Naive thymus-derived CD4-positive, alpha-beta T cell (primary cell): Measurements from ENCODE around the gene OSBPL10. TPM values are rescaled to one million over a fixed set of nuclear protein-coding genes. Genes with fewer than 3 reads are reported as not detected.
"Not testable (repeated sequence)": the region's sequence is repeated elsewhere in the genome, so short reads cannot be mapped to it uniquely, and the experiment has no call there.

Experiments
- ATAC-seq: fragments of 150-1000 bp; cut with Tn5 transposase; 2 replicates; pipeline ENCODE4 v1.10.0; 2021; ENCODE audit warnings: mild to moderate bottlenecking, moderate library complexity
- CTCF ChIA-PET: fragments of 350-600 bp; sonication (Branson Sonifier 250); formaldehyde crosslinking; loops from one replicate; lab custom pipeline; 2021; ENCODE audit warnings: antibody characterized with exemption; lab: Charles Lee
- POLR2A ChIA-PET: fragments of 350-600 bp; sonication (Branson Sonifier 250); formaldehyde crosslinking; loops from one replicate; lab custom pipeline; 2021; ENCODE audit warnings: antibody characterized with exemption, inconsistent platforms; lab: Charles Lee
- DNase-seq, 9 donors: peaks; one replicate each; pipeline versions ENCODE4 v3.0.0 to v3.0.0-alpha.2; 2020 to 2022; ENCODE audit warnings: mixed read lengths in 1 of 9
- H3K27ac ChIP-seq: one replicate; pipeline ENCODE4 v1.7.0; 2013; ENCODE audit warnings: mild to moderate bottlenecking, low read depth, low read length, moderate library complexity
- H3K27me3 ChIP-seq, 2 donors: one replicate each; pipeline ENCODE4 v1.7.0; 2013; ENCODE audit warnings: low read length in 2 of 2, mild to moderate bottlenecking in 2 of 2, moderate library complexity in 2 of 2; ENCODE audit not compliant: control insufficient read depth in 2 of 2, insufficient read depth in 2 of 2
- H3K36me3 ChIP-seq, 3 experiments: 1 replicate in 2 of 3; 2 replicates in 1 of 3; pipeline ENCODE4 v1.7.0; 2013; ENCODE audit warnings: low read length in 3 of 3, mild to moderate bottlenecking in 3 of 3, moderate library complexity in 1 of 3; ENCODE audit not compliant: insufficient read depth in 3 of 3, control insufficient read depth in 2 of 3
- H3K4me1 ChIP-seq, 2 donors: one replicate each; pipeline ENCODE4 v1.7.0; 2013; ENCODE audit warnings: low read length in 2 of 2, mild to moderate bottlenecking in 2 of 2, moderate library complexity in 1 of 2; ENCODE audit not compliant: control insufficient read depth in 2 of 2, insufficient read depth in 2 of 2
- H3K4me3 ChIP-seq: 2 replicates; pipeline ENCODE4 v1.7.0; 2013; ENCODE audit warnings: mild to moderate bottlenecking, low read length
- H3K9me3 ChIP-seq, 3 experiments: 1 replicate in 2 of 3; 2 replicates in 1 of 3; pipeline ENCODE4 v1.7.0; 2013; ENCODE audit warnings: low read length in 3 of 3; ENCODE audit not compliant: control insufficient read depth in 2 of 3
- H3K27ac Mint-ChIP-seq, 9 donors: one replicate each; pipeline ENCODE4 v1.8.0; 2020 to 2022; ENCODE audit warnings: mixed read lengths in 9 of 9, mild to moderate bottlenecking in 8 of 9, moderate library complexity in 5 of 9, inconsistent platforms in 2 of 9
- H3K27me3 Mint-ChIP-seq, 5 donors: one replicate each; pipeline ENCODE4 v1.8.0; 2021 to 2022; ENCODE audit warnings: mixed read lengths in 5 of 5, mild to moderate bottlenecking in 1 of 5
- H3K36me3 Mint-ChIP-seq, 5 donors: one replicate each; pipeline ENCODE4 v1.8.0; 2020 to 2022; ENCODE audit warnings: mixed read lengths in 5 of 5, mild to moderate bottlenecking in 3 of 5, inconsistent platforms in 1 of 5
- H3K4me1 Mint-ChIP-seq, 7 donors: one replicate each; pipeline ENCODE4 v1.8.0; 2020 to 2022; ENCODE audit warnings: mixed read lengths in 7 of 7, mild to moderate bottlenecking in 3 of 7, inconsistent platforms in 1 of 7
- H3K4me3 Mint-ChIP-seq, 10 donors: one replicate each; pipeline ENCODE4 v1.8.0; 2020 to 2022; ENCODE audit warnings: mild to moderate bottlenecking in 10 of 10, mixed read lengths in 10 of 10, moderate library complexity in 6 of 10, inconsistent platforms in 2 of 10
- H3K9me3 Mint-ChIP-seq, 11 donors: one replicate each; pipeline ENCODE4 v1.8.0; 2020 to 2022; ENCODE audit warnings: mixed read lengths in 11 of 11, mild to moderate bottlenecking in 4 of 11, inconsistent platforms in 1 of 11, moderate library complexity in 1 of 11
- intact Hi-C, 2 donors: fragments of 100-400 bp; cut with micrococcal nuclease; formaldehyde crosslinking; loops; one replicate each; pipeline ENCODE4 v1.15.1; 2023
- polyA plus RNA-seq, 2 donors: library from polyadenylated mRNA; unstranded; fragments of 300-500 nt; fragmentation: Illumina TruSeq; gene quantifications; one replicate each; pipeline ENCODE4 v1.2.3, GENCODE V29; 2021
- total RNA-seq, 6 experiments: library from RNA in 5 of 6; stranded (reverse) in 5 of 6; gene quantifications; 1 replicate in 5 of 6; 2 replicates in 1 of 6; pipeline ENCODE4 v1.2.3 and lab custom pipeline; 2021 to 2026

OSBPL10 gene
- total and polyA plus RNA-seq, 7 experiments from 2014 or later: 0.15 to 6.8 (median 0.59) TPM

DNA sequence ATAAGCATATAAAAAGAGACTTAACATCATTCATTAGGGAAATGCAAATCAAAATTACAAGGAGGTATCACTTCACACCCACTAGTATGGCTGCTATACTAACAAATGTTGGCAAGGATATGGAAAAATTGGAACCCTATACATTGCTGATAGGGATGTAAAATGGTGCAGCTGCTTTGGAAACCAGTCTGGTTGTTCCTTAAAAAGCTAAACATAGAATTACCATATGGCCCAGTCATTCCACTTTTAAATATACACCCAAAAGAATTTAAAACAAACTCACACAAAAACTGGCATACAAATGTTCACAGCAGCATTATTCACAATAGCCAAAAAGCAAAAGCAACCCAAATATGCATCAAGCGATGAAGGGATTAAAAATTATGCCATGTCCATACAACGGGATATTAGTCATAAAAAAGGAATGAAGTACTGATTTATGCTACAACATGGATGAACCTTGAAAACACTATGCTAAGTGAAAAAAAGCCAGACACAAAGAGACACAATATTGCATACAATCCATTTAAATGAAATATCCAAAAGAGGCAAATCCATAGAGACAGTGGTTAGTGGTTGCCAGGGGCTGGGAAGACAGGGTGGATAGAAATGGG lies 118.3 kb downstream of the OSBPL10 start:
- CTCF ChIA-PET: interaction anchor here (0.6 kb wide), 1 partner anchor 1284 kb away, joined by 4 read pairs; no protein-coding TSS in a partner anchor

DNA sequence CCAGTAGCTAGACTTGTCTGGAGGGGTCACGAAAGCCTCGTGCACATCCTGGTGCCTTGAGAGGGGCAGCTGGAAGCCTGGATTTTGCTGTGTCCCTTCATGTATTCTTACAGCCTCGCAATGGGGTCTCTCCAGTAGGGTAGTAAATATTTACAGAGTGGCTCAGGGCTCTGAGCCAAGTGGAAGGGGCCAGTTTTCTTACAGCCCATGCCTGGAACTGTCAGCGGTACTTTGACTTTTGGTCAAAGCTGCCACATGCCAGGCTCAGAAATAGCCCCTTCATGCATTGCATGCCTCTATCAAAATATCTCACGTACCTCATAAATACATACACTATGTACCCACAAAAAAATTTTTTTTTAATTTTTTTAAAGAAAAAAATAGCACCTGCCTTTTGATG lies 119.2 kb downstream of the OSBPL10 start:
- H3K4me1 Mint-ChIP-seq: peaks cover 0 to 4% (median 0%) of the 10 kb centered on the region in 7 donors
- H3K27ac ChIP-seq: no peak overlapping the region
- ATAC-seq (no peak), DNase-seq (no peak)
- H3K27me3 Mint-ChIP-seq: peaks cover 0 to 5% (median 0%) of the 10 kb centered on the region in 5 donors
- intact Hi-C loops: no loop called here
- ChIA-PET CTCF (interaction anchor here (0.6 kb wide), 1 partner anchor 1285 kb away, joined by 4 read pairs; no protein-coding TSS in a partner anchor), POLR2A (no interaction called here)
- no peak overlapping the region for H3K4me3 Mint-ChIP-seq
- no peak overlapping the region for H3K4me3 ChIP-seq
- H3K27ac Mint-ChIP-seq: no peak overlapping the region
- H3K4me1 ChIP-seq: no peaks in the 10 kb centered on the region
- no peaks in the 10 kb centered on the region for H3K9me3 Mint-ChIP-seq
- no peaks in the 10 kb centered on the region for H3K36me3 Mint-ChIP-seq
- H3K36me3 ChIP-seq: no peaks in the 10 kb centered on the region
- H3K9me3 ChIP-seq: no peaks in the 10 kb centered on the region
- no peaks in the 10 kb centered on the region for H3K27me3 ChIP-seq

More for the DNA sequence above, 118.3 kb downstream of the OSBPL10 start:
- no peak for DNase-seq
- Mint-ChIP-seq H3K27ac (no peak overlapping the region), H3K36me3 (no peaks in the 10 kb centered on the region), H3K27me3 (peaks cover 0 to 5% (median 0%) of the 10 kb centered on the region in 5 donors), H3K4me3 (no peak overlapping the region), H3K9me3 (no peaks in the 10 kb centered on the region), H3K4me1 (peaks cover 0 to 4% (median 0%) of the 10 kb centered on the region in 7 donors)
- no peaks in the 10 kb centered on the region for H3K27me3 ChIP-seq
- no peak overlapping the region for H3K27ac ChIP-seq
- H3K9me3 ChIP-seq: no peaks in the 10 kb centered on the region
- H3K4me1 ChIP-seq: no peaks in the 10 kb centered on the region
- ATAC-seq: no peak
- H3K4me3 ChIP-seq: no peak overlapping the region
- intact Hi-C loops: no loop called here
- POLR2A ChIA-PET: no interaction called here
- no peaks in the 10 kb centered on the region for H3K36me3 ChIP-seq

DNA sequence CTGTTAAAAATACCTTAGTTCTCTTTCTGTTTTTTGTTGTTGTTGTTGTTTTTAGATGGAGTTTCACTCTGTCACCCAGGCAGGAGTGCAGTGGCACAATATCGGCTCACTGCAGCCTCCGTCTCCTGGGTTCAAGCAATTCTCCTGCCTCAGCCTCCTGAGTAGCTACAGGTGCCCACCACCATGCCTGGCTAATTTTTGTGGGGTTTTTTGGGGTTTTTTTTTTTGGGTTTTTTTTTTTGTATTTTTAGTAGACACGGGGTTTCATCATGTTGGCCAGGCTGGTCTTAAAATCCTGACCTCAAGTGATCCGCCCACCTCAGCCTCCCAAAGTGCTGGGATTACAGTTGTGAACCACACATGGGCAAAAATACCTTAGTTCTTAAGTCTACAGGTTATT lies 120.4 kb downstream of the OSBPL10 start:
- H3K27me3 ChIP-seq, H3K36me3 ChIP-seq, H3K4me3 Mint-ChIP-seq, H3K9me3 Mint-ChIP-seq, H3K27ac Mint-ChIP-seq, CTCF ChIA-PET, DNase-seq, H3K36me3 Mint-ChIP-seq, H3K4me3 ChIP-seq, H3K27ac ChIP-seq, intact Hi-C loops, ATAC-seq, H3K4me1 Mint-ChIP-seq, H3K4me1 ChIP-seq, H3K9me3 ChIP-seq, POLR2A ChIA-PET, H3K27me3 Mint-ChIP-seq: not testable (repeated sequence)

DNA sequence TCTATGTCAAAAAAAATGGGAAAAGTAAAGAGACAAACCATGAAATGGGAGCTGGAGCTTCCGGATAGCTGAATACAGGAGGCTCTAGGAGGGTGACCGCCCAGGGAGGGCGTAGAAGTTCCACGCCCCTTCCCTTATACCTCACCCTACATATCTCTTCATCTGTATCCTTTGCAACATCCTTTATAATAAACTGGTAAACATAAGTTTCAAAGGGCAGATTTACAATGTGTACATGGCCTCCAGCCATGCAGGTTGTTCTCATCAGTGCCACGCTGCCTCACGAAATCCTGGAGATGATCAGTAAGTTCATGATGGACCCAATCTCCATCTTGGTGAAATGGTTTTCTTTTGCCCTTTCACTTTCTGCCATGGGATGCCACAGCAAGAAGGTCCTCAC lies 121.8 kb downstream of the OSBPL10 start:
- H3K4me3 Mint-ChIP-seq: no peak overlapping the region
- H3K4me1 ChIP-seq: no peaks in the 10 kb centered on the region
- no peaks in the 10 kb centered on the region for H3K9me3 ChIP-seq
- no peak overlapping the region for H3K4me3 ChIP-seq
- CTCF ChIA-PET: no interaction called here
- no peak overlapping the region for H3K27ac Mint-ChIP-seq
- POLR2A ChIA-PET: no interaction called here
- H3K36me3 Mint-ChIP-seq: no peaks in the 10 kb centered on the region
- DNase-seq: no peak
- H3K36me3 ChIP-seq: no peaks in the 10 kb centered on the region
- H3K4me1 Mint-ChIP-seq: peaks cover 0 to 4% (median 0%) of the 10 kb centered on the region in 7 donors
- H3K27ac ChIP-seq: no peak overlapping the region
- intact Hi-C loops: no loop called here
- H3K27me3 Mint-ChIP-seq: peaks cover 0 to 5% (median 0%) of the 10 kb centered on the region in 5 donors
- ATAC-seq: no peak
- no peaks in the 10 kb centered on the region for H3K9me3 Mint-ChIP-seq
- no peaks in the 10 kb centered on the region for H3K27me3 ChIP-seq

DNA sequence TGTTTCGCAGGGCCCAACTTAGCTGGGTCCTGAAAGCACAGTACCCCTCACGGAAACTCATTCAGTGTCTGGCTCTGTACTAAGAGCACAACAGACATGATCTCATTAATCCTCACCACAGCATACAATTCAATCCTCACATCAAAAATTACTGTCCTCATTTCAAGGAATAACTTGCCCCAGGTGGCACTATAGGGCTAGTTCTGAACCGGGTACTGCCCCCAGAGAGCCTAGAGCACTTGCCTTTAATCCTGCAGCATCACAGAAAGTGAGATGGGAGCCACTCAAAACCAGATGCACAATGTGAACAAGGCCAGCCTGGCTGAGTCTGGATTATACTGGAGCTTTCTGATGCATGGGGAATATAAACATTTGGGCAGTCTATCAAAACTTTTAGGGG lies 122.6 kb downstream of the OSBPL10 start:
- H3K9me3 ChIP-seq: no peaks in the 10 kb centered on the region
- Mint-ChIP-seq H3K27me3 (peaks cover 0 to 5% (median 0%) of the 10 kb centered on the region in 5 donors), H3K4me1 (peaks cover 0 to 4% (median 0%) of the 10 kb centered on the region in 7 donors), H3K27ac (no peak overlapping the region), H3K9me3 (no peaks in the 10 kb centered on the region), H3K4me3 (no peak overlapping the region), H3K36me3 (no peaks in the 10 kb centered on the region)
- ATAC-seq: no peak
- intact Hi-C loops: no loop called here
- no peak overlapping the region for H3K4me3 ChIP-seq
- no peaks in the 10 kb centered on the region for H3K4me1 ChIP-seq
- H3K36me3 ChIP-seq: no peaks in the 10 kb centered on the region
- H3K27me3 ChIP-seq: no peaks in the 10 kb centered on the region
- CTCF ChIA-PET: no interaction called here
- H3K27ac ChIP-seq: no peak overlapping the region
- POLR2A ChIA-PET: no interaction called here
- no peak for DNase-seq

DNA sequence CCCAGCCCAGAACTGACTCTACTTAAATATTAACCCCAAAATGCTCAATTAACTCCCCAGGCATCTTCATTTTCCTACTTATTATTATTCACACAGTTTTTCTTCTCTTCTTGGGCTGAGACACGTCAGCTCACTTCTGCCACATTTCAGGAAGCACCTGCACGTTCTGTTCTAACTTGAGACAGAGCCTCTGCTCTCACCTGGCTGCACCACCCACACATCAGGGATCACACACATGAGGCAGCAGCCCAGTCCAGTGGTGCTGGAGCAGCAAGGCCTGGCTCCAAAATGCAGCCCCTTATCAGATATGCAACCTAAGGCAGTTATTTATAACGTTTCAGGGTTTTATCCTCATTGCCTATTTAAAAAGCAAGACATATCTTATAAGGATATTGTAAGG lies 127.5 kb downstream of the OSBPL10 start:
- no peak overlapping the region for H3K4me3 Mint-ChIP-seq
- H3K4me1 Mint-ChIP-seq: peaks cover 0 to 10% (median under 1%) of the 10 kb centered on the region in 7 donors
- ChIA-PET CTCF (no interaction called here), POLR2A (no interaction called here)
- Histone ChIP-seq H3K4me1 (no peaks in the 10 kb centered on the region), H3K27ac (no peak overlapping the region), H3K4me3 (no peak overlapping the region), H3K9me3 (no peaks in the 10 kb centered on the region), H3K36me3 (no peaks in the 10 kb centered on the region), H3K27me3 (no peaks in the 10 kb centered on the region)
- no peak for DNase-seq
- no peak for ATAC-seq
- no peaks in the 10 kb centered on the region for H3K9me3 Mint-ChIP-seq
- intact Hi-C loops: no loop called here
- peaks cover 0 to 5% (median 0%) of the 10 kb centered on the region in 5 donors for H3K27me3 Mint-ChIP-seq
- no peak overlapping the region for H3K27ac Mint-ChIP-seq
- H3K36me3 Mint-ChIP-seq: no peaks in the 10 kb centered on the region

DNA sequence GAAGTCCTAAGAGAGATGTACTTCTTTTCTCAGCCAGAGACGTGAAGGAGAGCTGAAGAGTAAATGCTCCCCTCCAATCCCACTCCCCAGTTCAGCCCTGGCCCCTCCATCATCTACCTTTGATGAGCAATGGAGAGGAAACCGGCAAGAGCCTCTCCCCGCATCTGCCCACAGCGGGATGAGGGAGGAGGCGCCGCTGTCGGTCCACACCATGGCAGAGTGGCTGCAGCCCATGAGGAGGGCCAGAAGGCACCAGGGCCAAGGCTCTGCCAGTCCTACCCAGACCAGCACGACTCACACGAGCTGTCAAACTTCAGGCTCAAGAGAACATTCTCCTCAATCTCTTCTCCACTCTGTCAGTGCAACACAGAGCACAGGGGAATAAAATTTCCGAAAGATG lies 129.8 kb downstream of the OSBPL10 start:
- H3K9me3 ChIP-seq: no peaks in the 10 kb centered on the region
- no peak overlapping the region for H3K4me3 ChIP-seq
- DNase-seq (no peak), ATAC-seq (no peak)
- peaks cover 0 to 10% (median 2%) of the 10 kb centered on the region in 7 donors for H3K4me1 Mint-ChIP-seq
- H3K36me3 Mint-ChIP-seq: no peaks in the 10 kb centered on the region
- ChIA-PET POLR2A (no interaction called here), CTCF (no interaction called here)
- no peak overlapping the region for H3K27ac Mint-ChIP-seq
- intact Hi-C loops: no loop called here
- peaks cover 0 to 5% (median 0%) of the 10 kb centered on the region in 5 donors for H3K27me3 Mint-ChIP-seq
- no peaks in the 10 kb centered on the region for H3K9me3 Mint-ChIP-seq
- H3K36me3 ChIP-seq: no peaks in the 10 kb centered on the region
- no peak overlapping the region for H3K4me3 Mint-ChIP-seq
- no peak overlapping the region for H3K27ac ChIP-seq
- no peaks in the 10 kb centered on the region for H3K4me1 ChIP-seq
- no peaks in the 10 kb centered on the region for H3K27me3 ChIP-seq
